Lower lobe of right lung (tissue), 2 donors: ENCODE measurements around the gene TMIGD1. TPM values are rescaled to one million over a fixed set of nuclear protein-coding genes. Genes with fewer than 3 reads are reported as not detected.
A peak's percentile ranks its signal among the peaks of the same experiment; 100 is the strongest.

Source experiments
- ATAC-seq, 2 donors: fragments of 200-7000 bp; cut with Tn5 transposase; one replicate each; pipeline ENCODE4 v1.9.1; 2020 to 2022; ENCODE audit warnings: mild to moderate bottlenecking in 2 of 2, moderate library complexity in 2 of 2
- DNase-seq: peaks from one replicate; pipeline ENCODE4 v3.0.0-alpha.2; 2020
- H3K27ac ChIP-seq: fragments of 200-600 bp; one replicate; pipeline ENCODE4 v1.8.0; 2022
- H3K27me3 ChIP-seq: fragments of 200-600 bp; one replicate; pipeline ENCODE4 v1.8.0; 2022; ENCODE audit warnings: low read depth
- H3K36me3 ChIP-seq: fragments of 200-600 bp; one replicate; pipeline ENCODE4 v1.8.0; 2022; ENCODE audit warnings: mild to moderate bottlenecking
- H3K4me1 ChIP-seq: fragments of 200-600 bp; one replicate; pipeline ENCODE4 v1.8.0; 2022
- H3K4me3 ChIP-seq: fragments of 200-600 bp; one replicate; pipeline ENCODE4 v1.8.0; 2022; ENCODE audit warnings: mild to moderate bottlenecking
- H3K9me3 ChIP-seq: fragments of 200-600 bp; one replicate; pipeline ENCODE4 v1.8.0; 2022
- intact Hi-C: fragments of 100-400 bp; cut with DNase I; formaldehyde crosslinking; loops from one replicate; pipeline ENCODE4 v1.11.0; 2022
- total RNA-seq: library from RNA; stranded (reverse); fragmentation: NEBNext Ultra II Directional; extraction: Animal tissue kit (Norgen Biotek cat#: 25700); gene quantifications from one replicate; pipeline ENCODE4 v1.2.1, GENCODE V29; 2021
- TF ChIP-seq, protein P1 (sequence below): fragments of 200-600 bp; IDR thresholded peaks from one replicate; pipeline ENCODE4 v1.8.0; 2022; ENCODE audit warnings: antibody characterized with exemption, mild to moderate bottlenecking
- donor health status: DM: no; HTN: yes; CAD: no; lungs with severe emphysema.

TMIGD1 gene
- total RNA-seq, 1 donor from 2014 or later = not detected

DNA sequence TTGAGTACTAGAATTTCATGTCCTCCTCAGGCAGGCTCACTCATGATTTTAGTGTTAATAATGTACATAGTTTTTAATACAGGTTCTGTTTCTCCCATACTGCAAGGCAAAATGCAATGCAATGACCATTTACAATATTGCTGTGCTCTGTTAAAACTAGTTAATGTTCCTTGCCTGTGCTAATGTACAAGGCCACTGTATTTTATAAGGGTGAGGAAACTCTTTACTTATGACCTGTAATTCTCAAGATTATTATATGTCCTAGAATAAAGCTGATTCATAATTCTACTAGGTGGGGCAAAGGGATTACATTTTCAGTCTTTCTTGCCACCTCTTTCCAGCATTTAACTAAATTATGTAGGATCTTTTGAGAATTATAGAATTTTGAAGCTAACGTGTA is 19.4 kb downstream of the TMIGD1 start:
- Histone ChIP-seq H3K27ac (no peak overlapping the region), H3K27me3 (no peaks in the 10 kb centered on the region), H3K36me3 (no peaks in the 10 kb centered on the region), H3K4me1 (no peaks in the 10 kb centered on the region), H3K9me3 (no peaks in the 10 kb centered on the region), H3K4me3 (no peak overlapping the region)
- ATAC-seq (no peak), DNase-seq (no peak)
- TF ChIP-seq, protein P1, sequence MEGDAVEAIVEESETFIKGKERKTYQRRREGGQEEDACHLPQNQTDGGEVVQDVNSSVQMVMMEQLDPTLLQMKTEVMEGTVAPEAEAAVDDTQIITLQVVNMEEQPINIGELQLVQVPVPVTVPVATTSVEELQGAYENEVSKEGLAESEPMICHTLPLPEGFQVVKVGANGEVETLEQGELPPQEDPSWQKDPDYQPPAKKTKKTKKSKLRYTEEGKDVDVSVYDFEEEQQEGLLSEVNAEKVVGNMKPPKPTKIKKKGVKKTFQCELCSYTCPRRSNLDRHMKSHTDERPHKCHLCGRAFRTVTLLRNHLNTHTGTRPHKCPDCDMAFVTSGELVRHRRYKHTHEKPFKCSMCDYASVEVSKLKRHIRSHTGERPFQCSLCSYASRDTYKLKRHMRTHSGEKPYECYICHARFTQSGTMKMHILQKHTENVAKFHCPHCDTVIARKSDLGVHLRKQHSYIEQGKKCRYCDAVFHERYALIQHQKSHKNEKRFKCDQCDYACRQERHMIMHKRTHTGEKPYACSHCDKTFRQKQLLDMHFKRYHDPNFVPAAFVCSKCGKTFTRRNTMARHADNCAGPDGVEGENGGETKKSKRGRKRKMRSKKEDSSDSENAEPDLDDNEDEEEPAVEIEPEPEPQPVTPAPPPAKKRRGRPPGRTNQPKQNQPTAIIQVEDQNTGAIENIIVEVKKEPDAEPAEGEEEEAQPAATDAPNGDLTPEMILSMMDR = no peak
- intact Hi-C loops = no loop called here

DNA sequence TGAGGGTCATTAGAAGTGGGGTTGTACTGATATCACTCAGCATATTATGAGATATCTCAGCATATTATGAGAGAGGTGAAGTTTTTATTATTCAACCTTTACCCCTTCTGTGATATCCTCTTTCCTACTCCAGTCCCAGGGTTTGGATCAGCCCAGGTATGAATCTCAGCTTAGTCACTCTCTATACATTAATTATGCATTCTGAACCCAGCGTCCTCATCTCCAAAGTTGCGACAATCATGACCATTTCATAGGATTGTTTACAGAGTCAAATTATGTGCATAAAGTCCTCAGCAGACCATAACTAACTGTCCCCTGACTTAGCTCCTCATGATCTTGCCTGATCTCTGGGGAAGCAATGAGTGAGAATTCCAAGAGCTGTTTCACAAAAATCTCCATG is 21.6 kb downstream of the TMIGD1 start:
- intact Hi-C loops = no loop called here
- Histone ChIP-seq H3K36me3 (no peaks in the 10 kb centered on the region), H3K27ac (no peak overlapping the region), H3K9me3 (no peaks in the 10 kb centered on the region), H3K4me3 (no peak overlapping the region), H3K4me1 (no peaks in the 10 kb centered on the region), H3K27me3 (no peaks in the 10 kb centered on the region)
- ATAC-seq (no peak), DNase-seq (no peak)
- TF ChIP-seq, protein P1 = no peak

DNA sequence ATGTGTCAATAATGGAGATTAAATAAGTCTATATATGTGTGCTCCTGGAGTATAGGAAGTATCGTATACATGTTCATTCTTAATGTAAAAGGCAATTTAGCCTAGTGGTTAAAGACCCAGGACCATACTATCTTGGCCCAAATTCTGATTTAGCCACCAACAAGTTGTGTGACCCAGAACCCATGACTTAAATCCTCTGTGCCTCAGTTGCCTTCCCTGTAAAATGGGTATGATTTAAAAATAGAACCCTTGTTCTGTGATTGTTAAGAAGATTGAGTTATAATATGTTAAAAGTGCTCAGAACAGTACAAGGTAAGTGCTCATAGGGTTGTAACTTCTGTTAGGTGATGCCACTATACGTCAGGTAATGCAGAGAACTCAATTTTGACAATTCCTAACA is 23.3 kb downstream of the TMIGD1 start:
- no peak for DNase-seq
- Histone ChIP-seq H3K36me3 (no peaks in the 10 kb centered on the region), H3K4me1 (no peaks in the 10 kb centered on the region), H3K4me3 (no peak overlapping the region), H3K27me3 (no peaks in the 10 kb centered on the region), H3K27ac (no peak overlapping the region), H3K9me3 (no peaks in the 10 kb centered on the region)
- intact Hi-C loops = no loop called here
- TF ChIP-seq, protein P1 = no peak
- no peak for ATAC-seq

DNA sequence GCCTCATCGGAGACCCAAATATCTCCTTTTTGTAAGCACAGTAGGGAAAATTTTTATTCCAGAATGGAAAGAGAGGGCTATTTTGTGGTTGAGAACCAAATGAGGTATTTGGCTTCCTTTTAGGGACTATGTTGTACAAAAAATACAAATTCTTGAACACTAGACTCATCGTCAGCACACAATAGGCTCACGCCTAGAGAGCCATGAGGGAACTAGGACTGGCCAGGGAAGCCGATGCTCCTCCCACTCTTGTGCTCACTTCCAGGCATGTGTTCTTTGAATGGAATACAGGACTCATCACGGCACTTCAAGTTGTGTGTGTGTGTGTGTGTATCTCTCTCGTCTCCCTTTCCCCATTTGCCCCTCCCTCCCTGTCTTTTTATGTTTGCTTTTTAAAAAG is 24.3 kb downstream of the TMIGD1 start:
- H3K4me3 ChIP-seq = no peak overlapping the region
- no peaks in the 10 kb centered on the region for H3K27me3 ChIP-seq
- H3K36me3 ChIP-seq = no peaks in the 10 kb centered on the region
- TF ChIP-seq, protein P1 = no peak
- ATAC-seq (no peak), DNase-seq (no peak)
- H3K4me1 ChIP-seq = no peaks in the 10 kb centered on the region
- no peak overlapping the region for H3K27ac ChIP-seq
- intact Hi-C loops = no loop called here
- H3K9me3 ChIP-seq = no peaks in the 10 kb centered on the region

DNA sequence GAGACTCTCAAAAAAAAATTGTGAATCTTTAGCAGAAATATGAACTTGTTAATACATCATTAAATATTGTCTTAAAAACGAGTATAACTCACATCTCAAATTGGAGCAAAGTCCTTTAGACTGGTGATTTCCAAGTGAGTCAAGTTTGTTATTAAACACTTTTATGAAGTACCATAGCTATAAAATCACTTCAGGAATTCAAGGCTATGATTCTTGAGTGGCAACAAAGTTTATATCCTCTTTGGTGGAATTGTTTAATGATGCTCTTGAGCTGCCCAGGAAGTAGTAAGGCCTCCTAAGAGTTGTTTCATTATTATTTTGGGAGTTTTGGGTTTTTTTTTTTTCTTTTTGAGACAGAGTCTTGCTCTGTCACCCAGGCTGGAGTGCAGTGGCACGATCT is 25.5 kb downstream of the TMIGD1 start:
- ATAC-seq (peak; percentile 72 to 91), DNase-seq (no peak)
- no peaks in the 10 kb centered on the region for H3K4me1 ChIP-seq
- TF ChIP-seq, protein P1 = no peak
- H3K9me3 ChIP-seq = no peaks in the 10 kb centered on the region
- H3K36me3 ChIP-seq = no peaks in the 10 kb centered on the region
- no peak overlapping the region for H3K27ac ChIP-seq
- H3K4me3 ChIP-seq = no peak overlapping the region
- no peaks in the 10 kb centered on the region for H3K27me3 ChIP-seq
- intact Hi-C loops = no loop called here

DNA sequence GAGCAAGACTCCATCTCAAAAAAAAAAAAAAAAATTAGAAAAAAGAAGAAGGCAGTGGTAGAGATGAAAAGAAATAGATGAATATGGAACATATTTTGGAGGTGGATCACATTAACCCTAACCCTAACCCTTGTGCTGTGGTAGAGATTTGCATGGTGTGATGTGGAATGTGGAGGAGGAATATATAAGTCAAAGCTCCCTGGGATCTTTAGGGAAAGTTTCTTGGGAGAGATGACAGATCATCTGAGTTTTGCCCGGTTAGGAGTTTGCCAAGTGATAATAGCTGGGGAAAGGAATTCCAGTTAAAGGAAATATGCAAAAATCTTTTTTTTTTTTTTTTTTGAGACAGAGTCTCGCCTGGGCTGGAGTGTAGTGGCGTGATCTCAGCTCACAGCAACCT is 29.1 kb downstream of the TMIGD1 start:
- no peaks in the 10 kb centered on the region for H3K9me3 ChIP-seq
- ATAC-seq = no peak
- no peaks in the 10 kb centered on the region for H3K4me1 ChIP-seq
- no peak overlapping the region for H3K27ac ChIP-seq
- TF ChIP-seq, protein P1 = no peak
- no peaks in the 10 kb centered on the region for H3K36me3 ChIP-seq
- no peak for DNase-seq
- intact Hi-C loops = no loop called here
- no peaks in the 10 kb centered on the region for H3K27me3 ChIP-seq
- H3K4me3 ChIP-seq = no peak overlapping the region
